GM18511 (cell line): Measurements from ENCODE around the gene RASL10B.
"Not testable (repeated sequence)": the region's sequence is repeated elsewhere in the genome, so short reads cannot be mapped to it uniquely, and the experiment has no call there.

ENCODE experiments used
- ATAC-seq: cut with Tn5 transposase; IDR thresholded peaks from one replicate; pipeline ENCODE4 v1.9.1; 2021; ENCODE audit warnings: mild to moderate bottlenecking, moderate library complexity; ENCODE audit not compliant: unreplicated experiment

Gene RASL10B, protein sequence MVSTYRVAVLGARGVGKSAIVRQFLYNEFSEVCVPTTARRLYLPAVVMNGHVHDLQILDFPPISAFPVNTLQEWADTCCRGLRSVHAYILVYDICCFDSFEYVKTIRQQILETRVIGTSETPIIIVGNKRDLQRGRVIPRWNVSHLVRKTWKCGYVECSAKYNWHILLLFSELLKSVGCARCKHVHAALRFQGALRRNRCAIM

DNA sequence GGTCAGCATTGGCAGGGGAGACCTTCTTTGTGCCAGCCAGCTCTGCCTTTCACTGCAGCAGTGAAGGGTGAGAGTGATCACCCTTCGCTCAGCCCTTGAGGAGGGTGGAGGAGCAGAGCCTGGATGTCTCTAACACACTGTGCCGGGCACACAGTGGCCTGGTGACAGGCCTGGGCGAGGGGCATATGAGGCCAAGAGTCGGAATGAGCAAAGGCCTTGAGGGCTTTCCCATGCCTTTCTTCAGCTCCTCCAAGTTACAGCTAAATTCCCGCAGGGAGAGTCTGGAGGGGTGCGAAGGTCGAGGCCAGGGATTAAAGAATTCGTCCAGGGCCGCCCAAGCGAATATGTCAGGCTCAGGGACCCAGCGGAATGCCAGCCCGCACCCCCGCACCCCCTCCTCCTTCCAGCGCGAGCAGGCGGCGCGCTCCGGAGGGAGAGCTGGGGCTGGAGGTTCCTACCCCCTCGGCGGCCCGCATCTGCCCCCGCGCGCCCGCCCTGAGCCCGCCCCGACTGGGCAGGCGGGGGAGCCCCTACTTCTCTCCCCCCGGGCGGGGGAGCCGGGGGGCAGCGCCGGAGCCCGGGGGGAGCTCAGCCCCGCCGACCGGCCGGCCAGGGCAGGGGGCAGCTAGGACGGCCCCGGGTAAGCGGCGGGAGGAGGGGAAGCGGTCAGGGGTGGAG lies at the start of gene RASL10B:
Gene RASL10B (plus strand): TSS at position 401 of the 678 bp plus-strand sequence. CDS start 3,546 bp downstream, outside the sequence.
- ATAC-seq, result no peak

DNA sequence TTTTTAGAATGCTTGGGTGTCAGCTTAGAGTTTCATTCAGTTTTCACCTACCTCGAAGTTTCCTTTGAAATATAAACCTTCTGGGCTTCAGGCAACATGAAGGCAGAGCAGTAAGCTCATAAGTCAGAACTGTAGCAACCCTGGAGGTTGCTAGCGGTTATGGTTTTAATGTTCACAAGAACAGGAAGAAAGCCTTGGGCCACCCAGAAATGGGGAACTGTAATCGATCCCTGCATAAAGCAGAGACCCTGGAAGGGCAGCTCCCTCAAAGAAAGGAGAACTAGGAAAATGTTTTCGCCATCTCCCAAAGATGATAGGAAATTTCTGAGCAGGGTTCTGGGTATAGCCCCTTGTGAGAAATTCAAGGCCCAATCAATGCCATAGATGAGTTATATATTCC lies 47.8 kb upstream of the RASL10B start:
- ATAC-seq, result no peak

DNA sequence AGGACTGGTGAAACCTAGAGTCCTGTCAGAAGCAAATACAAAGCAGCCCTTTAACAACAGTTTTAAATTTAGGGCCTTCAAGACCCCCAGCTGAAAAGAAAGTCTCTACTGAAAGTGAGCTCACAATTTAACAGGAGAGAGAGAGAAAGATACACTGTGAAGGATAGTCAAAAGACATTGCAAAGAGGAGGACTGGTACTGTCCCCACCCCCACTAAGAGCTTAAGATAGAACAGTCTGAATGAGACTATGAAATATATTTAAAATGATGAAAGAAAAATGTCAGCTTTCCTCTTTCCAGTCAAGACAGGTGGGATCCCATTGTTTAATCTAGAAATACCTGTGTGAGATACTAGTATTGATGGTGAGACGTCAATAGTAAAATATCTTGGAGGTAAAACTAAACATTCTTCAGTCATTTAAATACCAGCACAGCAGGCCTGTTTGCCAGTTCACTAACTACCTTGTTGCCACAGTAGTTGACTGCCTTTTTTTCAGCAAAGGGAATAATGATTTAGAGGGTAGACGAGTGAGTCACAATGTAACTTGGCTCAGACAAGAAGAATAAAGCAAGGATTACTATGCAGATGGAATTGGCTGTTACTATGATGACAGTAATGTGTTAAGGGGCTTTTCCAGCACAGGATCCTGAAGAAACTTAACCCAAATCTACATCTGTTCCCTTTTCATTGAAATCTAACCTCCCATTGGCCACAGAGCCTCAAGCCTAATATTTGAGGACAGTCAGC lies 47.2 kb upstream of the RASL10B start:
- no peak for ATAC-seq

DNA sequence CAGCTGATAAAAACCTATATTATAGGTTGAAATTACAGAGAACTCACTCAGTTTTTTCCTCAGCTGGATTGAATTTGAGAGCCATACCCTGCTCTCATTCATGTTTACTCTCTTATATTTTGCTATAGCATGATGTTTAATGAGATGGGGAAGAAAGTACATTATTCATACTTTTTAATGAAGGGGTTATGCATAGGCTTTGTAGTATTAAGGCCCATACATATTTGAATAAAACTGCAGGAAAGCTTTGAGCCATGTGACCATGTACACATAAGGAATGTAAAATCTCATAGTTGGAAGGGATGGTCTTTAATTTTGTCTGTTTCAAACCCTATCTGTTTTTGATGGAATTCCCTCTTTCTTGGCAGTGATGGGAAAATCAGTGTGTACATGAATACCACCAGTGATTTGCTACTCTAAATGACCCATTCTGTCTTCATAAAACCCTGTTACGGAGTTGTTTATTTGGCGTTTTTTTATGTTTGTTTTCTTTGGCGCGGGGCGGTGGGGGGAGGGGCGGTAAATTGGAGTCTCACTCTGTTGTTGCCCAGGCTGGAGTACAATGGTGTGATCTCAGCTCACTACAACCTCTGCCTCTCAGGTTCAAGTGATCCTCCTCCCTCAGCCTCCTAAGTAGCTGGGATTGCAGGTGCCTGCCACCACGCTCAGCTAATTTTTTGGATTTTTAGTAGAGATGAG lies 38.8 kb upstream of the RASL10B start:
- ATAC-seq, result no peak

DNA sequence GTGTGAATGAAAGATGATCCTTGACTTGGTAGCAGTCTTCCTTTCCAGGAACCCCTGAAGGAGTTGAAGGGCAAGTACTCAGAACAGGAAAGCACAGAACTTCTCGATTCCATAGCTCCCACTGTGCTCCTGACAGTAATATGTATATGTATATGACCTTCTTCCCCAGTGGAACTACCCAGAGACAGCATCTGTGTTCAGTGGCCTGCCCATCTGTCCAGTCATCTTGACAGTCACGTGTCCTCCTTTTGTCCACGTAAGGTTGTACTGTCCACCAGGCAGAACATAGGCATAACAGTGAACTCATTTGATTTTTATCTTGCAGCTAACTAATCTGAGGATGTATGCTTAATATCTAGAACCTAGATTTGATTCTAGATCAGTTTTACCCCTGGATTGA lies 37.8 kb upstream of the RASL10B start:
- ATAC-seq, result no peak

DNA sequence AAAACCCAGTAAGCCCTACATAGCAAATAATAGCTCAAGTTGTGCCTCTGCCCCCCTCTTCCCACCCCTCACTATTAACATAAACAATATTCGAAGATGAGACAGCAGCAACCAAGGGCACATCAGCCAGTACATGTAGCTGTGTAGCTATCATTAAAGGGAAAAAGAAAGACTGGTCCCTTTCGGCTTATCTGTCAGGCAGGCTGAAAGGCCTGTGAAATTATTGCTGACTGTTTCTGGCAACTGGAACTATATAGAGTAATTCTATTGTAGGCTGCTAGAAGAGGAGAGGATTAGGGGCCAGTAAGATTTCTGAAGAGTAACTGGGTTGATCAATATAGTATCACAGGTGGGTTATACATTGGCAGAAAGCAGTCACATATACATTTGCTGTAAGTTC lies 36.5 kb upstream of the RASL10B start:
- no peak for ATAC-seq

DNA sequence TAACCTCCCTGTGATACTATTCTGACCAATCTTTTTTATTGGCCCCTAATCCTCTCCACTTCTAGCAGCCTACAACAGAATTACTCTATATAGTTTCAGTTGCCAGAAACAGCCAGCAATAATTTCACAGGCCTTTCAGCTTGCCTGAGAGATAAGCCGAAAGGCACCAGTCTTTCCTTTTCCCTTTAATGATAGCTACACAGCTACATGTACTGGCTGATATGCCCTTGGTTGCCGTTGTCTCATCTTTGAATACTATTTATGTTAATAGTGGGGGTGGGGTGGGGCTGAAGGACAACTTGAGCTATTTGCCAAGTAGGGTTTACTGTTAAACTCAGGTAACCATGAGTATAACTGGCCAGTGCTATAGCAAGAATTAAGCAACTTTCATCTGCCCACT lies 35.8 kb upstream of the RASL10B start:
- ATAC-seq, result no peak

DNA sequence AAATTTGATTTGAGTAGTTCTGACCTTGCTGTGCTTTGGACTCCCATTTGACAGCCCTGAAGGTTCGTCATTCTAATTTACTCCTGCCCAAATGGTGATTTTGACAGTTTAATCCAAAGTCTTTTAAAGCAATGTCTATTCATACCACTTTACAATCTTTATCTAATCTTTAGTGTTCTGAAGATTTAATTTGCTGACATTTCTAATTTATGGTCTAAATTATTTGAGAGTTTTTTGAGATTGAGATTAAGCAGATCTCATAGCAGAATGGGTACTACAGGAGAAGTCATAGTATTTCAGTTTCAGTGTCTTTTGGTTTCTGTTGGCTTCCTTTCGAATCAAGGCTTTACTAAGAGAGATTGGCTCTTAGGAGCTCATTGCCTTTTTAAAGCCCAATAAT lies 32.6 kb upstream of the RASL10B start:
- ATAC-seq, result no peak

DNA sequence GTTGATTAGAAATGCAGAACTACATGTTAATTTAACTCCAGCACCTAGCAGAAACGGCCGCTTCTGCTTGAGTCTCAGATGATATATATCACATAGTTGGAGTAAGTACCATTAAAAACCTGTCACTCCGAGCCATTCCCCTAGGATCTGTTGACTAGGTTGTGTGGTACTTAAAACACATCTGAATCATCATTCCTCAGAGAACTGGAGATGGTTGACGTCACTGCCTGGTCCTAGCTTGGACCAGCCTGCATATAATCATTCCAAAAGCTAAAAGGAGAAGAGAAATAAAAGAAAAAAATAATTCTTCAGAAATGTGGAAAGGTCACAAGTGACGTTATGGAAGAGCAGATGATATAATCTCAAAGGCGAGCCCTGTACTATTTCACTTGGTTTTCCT lies 31.3 kb upstream of the RASL10B start:
- no peak for ATAC-seq

DNA sequence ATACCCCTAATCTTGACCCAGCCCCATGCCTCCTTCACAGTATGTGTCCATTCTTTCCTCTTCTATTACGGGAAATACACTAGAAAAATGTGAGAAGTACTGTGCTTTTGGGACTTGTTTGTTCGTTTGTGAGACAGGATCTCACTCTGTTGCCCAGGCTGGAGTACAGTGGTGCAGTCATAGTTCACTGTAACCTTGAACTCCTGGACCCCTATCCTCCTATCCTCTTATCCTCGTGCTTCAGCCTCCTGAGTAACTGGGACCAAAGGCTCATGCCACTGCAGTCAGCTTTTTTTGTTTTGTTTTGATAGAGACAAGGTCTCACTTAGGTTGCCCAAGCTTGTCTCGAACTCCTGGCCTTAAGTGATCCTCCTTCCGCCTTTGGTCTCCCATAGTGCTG lies 29.9 kb upstream of the RASL10B start:
- ATAC-seq, result no peak

DNA sequence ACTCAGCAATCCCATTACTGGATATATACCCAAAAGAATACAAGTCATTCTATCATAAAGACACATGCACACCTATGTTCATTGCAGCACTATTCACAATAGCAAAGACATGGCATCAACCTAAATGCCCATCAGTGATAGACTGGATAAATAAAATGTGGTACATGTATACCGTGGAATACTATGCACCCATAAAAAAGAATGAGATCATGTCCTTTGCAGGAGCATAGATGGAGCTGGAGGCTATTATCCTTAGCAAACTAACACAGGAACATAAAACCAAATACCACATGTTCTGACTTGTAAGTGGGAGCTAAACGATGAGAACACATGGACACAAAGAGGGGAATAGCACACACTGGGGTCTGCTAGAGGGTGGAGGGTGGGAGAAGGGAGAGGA lies 28.1 kb upstream of the RASL10B start:
- not testable (repeated sequence) for ATAC-seq

DNA sequence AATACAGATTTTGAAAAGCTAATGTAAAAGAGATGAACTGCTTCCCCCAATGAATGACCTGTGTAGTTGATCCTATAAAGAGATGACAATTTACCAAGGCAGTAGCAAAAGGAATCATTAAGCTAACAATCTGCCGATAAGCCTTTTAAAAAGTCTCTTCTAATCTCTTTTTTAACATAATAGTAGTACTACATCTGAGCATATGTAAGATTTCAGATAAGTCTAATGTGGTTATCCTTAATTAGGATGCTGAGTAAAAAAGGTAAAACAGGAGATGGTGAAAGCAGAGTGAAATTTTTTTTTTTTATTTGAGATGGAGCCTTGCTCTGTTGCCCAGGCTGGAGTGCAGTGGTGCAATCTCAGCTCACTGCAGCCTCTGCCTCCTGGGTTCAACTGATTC lies 26.2 kb upstream of the RASL10B start:
- no peak for ATAC-seq

DNA sequence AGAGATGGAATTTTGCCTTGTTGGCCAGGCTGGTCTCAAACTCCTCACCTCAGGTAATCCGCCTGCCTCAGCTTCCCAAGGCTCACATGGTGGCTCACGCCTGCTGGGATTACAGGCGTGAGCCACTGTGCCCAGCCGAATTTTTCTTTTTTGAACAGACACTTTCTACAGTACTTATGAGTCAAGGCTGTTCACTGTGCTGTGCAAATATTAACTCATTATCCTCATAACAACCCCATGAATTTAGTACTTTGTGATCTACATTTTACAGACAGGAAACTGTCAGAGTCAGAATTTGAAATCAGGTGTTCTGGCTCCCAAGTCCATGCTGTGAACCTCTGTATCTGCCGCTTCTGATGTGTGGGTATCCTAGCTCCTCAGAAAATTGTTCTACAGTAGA lies 25.7 kb upstream of the RASL10B start:
- no peak for ATAC-seq

DNA sequence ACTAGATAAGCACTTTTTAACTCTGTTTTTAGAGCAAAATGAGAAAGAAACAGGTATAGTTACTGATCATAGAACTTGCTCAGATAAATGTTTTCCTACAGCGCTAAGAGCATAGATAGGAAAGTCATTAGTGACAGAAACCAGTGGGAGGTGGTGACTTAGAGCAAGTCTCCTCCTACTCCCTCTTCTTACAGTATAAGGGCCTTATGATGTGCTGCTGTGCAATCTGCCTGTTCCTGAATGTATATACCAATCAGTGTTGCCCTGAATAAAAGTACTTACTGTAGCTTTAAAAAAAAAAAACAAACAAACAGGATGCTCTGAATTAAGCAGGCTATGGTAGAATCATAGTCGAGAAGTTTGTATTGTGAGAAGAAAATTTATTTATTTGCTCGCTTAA lies 23.3 kb upstream of the RASL10B start:
- no peak for ATAC-seq

DNA sequence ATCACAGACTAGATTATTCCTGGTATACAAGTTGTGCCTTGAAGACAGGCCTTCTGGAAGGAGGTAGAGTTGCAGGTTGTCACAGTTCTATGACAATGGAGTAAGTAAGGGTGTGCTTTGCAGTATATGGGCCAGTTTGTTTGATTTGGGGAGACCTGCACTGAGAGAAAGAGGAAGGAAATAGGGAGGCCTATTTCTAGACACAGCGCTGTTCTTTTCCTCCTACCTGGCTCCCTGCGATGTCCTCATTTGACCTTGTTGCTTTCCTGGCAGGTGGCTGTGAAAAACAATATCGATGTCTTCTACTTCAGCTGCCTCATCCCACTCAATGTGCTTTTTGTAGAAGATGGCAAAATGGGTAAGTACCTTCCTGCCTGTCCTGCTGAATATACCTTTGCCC lies 22.5 kb upstream of the RASL10B start:
- no peak for ATAC-seq

DNA sequence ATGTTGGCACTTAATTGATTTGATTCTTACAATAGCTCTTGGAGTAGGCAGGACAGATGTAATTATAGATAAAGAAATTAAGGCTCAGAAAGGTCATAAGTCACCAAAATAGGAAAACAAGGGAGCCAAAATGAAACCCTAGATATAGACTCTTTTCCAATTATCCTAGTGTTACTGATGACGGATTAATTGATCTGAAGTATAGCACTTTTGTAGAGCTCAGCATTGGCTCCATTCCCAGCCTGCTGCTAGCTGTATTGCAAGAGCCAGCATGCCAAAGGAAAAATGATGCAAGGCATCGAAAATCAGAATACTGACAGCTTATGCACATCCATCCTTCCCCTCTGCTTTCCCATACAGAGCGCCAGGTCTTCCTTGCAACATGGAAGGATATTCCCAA lies 21.6 kb upstream of the RASL10B start:
- ATAC-seq, result no peak

DNA sequence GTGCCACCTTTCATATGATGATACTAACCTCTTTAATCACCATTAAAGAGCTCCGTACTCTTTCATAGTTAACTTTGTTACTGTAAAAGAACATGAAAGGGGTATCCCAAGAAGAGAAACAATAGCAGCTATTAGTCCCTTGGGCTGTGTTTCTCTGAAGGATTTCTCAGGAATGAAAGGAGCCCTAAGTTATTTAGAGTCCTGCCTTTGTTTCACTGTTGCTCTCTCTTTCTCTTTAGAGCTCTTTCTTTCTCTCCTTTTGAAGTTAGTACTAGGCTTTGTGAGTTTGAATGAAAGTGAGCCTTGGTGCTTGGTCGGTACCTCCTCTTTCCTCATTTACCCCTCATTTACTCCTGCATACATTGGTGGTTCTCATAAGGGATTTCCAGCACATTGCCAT lies 20.5 kb upstream of the RASL10B start:
- no peak for ATAC-seq

DNA sequence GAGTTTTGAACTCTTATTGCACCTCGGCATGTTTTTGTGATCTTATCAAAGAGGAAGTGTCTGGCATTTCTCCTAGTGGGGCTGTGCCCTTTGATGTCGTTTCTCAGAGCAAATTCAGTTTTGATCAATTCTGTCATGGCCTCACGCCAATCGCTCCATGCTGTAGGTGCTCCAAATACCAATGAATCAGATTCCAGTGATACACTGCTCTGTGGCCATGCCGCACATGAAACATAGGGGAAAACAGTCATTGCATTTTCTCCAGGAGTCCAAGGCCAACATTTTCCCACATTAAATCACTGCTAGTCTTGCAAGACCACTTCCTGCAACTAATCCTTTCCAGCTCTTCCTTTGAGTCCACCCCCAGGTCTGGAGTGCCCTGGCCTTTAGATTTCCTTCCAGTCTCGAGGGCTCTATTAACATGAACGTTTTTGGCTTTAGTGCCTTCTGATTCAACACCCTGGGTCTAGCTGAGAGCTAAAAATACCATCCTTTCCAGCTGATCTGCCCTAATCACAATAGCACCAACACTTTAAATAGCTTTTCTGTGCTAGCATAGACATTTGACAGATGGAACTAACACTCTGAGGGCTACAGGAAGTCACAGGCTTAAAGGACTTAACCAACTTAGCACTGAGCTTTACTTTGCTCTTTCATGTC lies 18.2 kb upstream of the RASL10B start:
- no peak for ATAC-seq

DNA sequence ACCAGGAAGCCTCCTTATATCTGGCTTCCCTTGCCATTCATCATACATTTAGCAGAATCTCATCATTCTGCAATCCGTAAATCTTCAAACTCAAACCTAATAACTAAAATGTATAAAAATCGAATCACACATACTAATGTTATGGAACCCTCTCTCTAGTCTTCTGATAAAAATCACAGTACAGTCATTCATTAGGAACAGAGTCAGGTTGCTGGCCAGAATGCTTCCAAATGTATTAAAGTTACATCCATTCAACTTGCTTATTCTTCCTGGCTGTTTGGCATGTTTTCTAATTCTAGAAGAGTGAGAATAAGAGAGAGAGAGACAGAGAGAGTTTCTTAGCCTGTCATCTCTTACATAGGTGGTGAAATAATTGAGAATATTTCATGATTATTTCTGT lies 16.5 kb upstream of the RASL10B start:
- no peak for ATAC-seq

DNA sequence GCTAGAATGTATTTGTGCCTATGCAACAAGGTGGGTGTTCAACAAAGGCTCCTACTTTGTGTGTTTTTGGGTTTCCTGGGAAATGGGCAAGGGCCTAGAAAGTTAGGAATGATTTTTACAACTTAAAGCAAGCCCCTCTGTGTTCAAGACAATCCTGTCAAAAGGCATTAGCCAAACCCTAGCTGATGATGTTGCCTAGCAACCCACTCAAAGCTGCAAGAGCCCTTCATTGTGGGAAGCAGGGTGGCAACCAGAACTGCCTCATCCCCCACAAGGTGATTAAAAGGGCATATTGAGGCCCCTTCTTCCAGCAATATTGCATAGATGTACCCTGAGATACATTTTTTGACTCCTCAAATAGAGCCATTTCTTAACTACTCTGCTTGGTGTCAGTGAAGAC lies 16.0 kb upstream of the RASL10B start:
- ATAC-seq, result no peak

DNA sequence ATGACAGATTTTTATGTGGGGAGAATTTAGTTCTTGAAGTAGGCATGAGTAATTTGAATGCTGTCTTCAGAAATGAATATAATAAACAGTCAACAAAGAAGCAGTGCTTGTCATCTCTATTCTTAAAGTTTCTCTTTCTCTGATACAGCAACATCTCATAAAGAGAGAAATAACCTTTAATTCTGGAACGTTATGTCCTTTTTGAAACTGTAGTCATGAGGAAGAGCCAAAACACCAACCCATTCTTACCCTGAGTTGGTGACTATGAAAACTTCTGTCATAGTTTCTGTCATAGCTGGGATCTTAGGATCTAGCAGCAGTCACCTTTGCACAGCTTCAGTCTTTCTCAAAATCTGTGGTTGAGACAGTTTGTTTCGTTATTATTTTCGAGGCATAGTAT lies 15.3 kb upstream of the RASL10B start:
- no peak for ATAC-seq
